Skin epidermis (tissue), 12 donors: ENCODE results near the gene PLEKHA7.

Experiments
- H3K27ac ChIP-seq, 21 experiments: fragments of 200-600 bp; sonication (generic) in 11 of 21; one replicate each; pipeline ENCODE4 v1.5.0; 2020; ENCODE audit warnings: mild to moderate bottlenecking in 3 of 21, inconsistent platforms in 2 of 21, moderate library complexity in 2 of 21
- H3K4me3 ChIP-seq, 7 experiments: fragments of 200-600 bp; sonication (generic) in 2 of 7; one replicate each; pipeline ENCODE4 v1.5.0; 2020; ENCODE audit warnings: inconsistent platforms in 2 of 7, mild to moderate bottlenecking in 2 of 7, moderate library complexity in 1 of 7

The PLEKHA7 gene

DNA sequence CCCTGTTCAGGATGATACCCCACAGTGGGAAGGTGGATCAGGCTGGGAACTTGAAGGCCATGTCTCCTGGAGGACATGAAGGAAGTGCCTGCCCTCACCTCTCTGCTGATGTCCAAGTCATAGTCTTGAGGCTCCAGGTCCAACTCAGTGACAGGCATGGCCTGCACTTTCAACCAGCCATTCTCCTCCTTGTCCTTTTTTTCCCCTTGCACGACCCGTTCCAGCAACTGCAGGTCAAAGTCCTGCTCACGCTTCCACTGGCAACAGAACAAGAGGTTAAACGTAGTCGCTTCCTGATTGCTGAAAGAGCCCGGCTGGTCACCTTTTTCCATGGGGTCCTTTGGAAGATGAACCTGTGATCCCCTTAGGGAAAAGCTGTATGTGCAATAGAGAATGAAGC lies 228.1 kb downstream of the PLEKHA7 start:
- Histone ChIP-seq H3K4me3 (no peak overlapping the region), H3K27ac (no peak overlapping the region)

DNA sequence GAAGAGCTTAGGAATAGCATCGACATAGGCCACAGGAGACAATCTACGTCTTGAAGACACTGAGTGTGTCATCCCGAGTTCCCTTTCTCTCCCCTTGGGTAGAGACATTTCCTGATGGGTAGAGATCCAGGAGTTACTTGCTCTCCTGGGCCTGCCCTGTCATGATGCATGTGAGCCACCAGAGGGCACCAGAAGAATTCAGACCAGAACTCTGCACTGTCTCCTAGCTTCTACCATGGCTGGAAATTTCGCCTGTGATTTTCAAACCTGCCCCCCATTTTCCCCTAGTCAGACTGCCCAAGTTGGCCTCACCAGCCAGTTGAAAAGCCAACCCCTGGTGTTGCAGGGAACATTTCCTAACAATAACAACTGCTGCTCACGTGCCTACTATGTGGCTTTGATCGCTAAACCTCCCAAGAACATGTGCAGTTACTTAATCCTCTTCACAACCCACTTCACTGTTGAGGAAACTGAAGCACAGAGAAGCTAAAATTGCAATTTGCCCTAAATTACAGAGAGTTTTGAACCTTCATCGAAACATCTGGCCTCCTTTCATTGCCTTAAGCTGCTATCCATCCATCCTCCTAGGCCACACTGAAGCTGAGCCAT lies 228.6 kb downstream of the PLEKHA7 start:
- no peak overlapping the region for H3K4me3 ChIP-seq
- no peak overlapping the region for H3K27ac ChIP-seq

DNA sequence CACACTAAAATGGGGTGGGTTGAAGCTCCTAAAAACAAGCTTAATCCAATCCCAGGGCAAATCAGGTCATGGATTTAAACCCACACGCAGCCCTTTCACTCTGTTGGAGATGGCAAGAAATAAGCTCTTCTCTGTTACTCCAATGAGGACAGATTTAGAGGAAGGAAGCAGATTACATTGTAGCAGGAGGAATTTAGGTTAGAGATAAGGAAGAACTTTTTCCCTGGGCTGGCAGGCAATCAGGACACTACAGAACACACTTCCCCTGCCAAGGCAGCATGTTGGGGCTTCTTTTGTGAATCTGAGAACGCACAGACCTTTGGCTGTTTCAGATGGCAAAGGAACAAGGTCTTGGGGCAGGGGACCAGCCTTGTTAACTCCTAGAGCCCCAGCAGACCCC lies 229.5 kb downstream of the PLEKHA7 start:
- Histone ChIP-seq H3K27ac (no peak overlapping the region), H3K4me3 (no peak overlapping the region)

DNA sequence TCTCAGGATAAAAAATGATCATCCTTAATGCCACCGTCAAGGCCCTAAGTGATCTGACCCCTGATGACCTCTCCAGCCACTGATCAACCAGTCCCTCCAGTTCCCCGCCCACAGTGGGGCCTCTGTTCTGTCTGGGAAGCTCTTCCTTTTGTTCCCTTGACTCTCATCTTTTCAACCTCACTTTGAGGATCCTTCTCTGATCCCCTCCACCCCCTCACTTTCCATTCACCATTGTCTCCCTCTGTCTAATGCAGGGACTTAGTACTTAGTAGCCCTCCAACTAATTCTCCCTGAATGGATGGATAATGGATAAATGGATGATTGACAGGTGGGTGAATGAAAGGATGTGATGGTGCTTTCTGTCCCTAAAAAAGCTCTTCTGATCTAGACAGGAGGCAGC lies 230.1 kb downstream of the PLEKHA7 start:
- H3K27ac ChIP-seq = no peak overlapping the region

DNA sequence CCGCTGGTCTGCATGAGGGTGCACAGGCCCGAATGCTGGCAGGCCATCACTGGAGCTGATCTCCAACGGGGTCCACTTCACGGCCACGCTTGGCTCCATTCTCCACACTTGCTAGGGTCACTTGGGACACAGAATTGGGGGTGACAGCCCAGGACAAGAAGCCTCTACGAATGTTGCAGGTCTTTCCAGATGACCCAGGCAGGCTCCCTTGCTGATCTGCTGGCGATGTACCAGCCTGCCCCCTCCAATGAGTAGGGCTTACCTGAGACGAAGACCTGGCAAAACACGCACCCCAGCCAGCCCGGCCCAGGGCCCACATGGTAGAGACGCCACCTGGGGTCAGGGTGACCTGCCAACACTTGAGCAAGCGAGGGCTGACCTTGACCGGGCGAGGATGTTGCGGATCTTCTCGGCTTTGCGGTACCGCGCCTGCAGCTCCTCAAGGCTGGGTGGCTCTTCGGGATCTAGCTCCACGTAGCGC lies 230.9 kb downstream of the PLEKHA7 start:
- no peak overlapping the region for H3K4me3 ChIP-seq
- no peak overlapping the region for H3K27ac ChIP-seq

More for the DNA sequence above, 230.1 kb downstream of the PLEKHA7 start:
- H3K4me3 ChIP-seq = no peak overlapping the region

DNA sequence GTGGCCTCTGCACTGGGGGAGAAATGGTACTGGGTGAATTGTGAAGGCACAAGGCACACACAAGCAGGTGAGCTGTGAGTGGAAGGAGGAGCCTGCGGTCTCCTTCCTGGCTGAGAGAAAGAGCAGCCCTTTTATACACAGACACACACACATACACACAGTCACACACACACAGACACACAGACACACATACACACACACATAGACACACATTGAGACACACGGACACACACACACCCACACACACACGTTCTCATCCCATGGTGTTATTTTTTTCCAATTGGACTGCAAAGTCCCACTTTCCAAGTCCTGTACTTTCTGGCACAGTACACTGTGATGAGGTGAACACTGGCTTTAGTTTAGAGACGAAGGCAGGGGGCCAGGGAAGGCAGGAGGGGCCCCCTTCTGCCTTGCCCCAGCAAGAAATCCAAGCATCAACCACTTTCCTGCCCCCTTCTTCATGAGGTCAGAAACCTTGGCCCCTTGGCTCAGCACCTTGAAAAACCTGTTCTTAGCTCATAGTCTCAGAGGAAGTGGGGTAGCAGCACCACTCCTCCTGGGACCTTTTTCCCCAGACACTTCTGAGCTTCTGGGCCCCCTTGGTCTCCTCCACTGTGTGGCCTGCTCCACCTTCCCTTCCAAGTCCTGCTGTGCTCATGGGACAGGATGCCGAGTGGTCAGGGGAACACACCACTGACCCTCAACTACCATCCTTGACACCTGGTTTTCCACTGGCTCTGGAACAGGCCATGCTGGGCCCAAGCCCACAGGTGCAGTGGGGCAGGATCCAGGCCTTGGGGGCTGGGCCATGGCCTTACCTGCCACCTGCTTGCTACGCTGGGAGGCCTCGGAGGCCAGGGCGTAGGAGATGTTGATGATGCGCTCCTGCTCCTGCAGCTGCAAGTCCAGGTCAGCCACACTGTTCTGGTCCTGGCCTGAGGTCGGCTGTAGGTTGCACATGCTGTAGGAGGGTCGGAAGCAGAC lies 232.0 kb downstream of the PLEKHA7 start:
- H3K4me3 ChIP-seq = no peak overlapping the region
- H3K27ac ChIP-seq = no peak overlapping the region

DNA sequence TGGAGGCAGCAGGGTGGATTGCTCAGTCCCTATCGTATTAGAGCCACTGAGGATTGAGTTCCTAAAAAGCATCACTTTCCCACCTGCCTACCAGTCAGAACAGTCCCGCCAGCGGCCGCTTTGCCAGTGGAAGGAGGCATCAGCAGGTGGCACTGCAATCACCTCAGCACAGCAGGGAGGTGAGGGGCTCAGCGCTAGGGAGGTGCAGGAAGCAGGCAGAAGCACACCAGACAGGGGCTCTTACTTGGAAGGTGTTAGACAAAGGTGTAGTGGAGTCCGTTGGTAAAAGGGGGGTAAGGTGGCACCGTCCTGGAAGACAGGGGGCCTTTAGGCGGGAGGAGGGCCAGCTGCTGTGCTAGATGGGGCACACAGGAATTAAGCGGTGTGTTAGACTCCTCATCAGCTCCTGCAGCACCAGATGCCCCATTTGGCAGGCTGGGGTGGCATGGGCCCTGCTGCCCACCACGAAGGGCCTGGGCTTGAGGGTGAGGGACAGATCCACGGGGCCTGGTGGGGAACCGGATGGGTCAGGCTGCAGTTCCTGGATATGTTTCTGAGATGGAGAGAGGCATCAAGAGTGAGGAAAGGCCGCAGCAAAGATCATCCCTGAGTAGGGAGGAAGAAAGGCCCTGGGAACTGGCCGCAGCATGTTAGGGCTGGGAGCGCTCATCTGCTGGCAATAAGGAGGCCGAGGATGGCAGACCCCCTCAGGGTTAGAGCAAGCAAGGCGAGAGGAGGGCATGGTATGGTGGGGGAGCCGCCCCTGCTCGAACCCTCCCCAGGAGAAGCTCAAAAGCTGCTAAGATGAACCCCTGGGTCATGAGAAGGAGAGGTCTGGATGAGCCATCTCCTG lies 233.3 kb downstream of the PLEKHA7 start:
- Histone ChIP-seq H3K27ac (no peak overlapping the region), H3K4me3 (no peak overlapping the region)

DNA sequence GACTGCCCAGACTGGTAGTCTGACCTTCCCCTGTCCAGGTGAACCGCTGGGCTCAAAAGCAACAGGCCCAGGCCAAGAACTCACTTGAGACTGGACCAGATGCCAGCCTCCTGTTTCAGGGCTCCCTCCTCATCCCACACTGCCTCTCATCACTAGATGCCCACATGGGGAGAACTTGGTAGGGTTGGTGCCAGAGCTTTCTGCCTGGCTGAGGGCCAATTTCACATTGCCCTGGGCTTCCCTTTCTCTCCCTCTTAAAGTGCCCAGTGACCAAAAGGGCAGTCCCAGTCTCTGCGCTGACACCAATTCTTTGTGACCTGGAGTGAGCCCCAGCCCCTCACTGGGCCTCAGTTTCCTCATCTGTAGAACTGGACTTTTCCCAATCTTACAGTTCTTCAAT lies 234.1 kb downstream of the PLEKHA7 start:
- Histone ChIP-seq H3K27ac (no peak overlapping the region), H3K4me3 (no peak overlapping the region)

DNA sequence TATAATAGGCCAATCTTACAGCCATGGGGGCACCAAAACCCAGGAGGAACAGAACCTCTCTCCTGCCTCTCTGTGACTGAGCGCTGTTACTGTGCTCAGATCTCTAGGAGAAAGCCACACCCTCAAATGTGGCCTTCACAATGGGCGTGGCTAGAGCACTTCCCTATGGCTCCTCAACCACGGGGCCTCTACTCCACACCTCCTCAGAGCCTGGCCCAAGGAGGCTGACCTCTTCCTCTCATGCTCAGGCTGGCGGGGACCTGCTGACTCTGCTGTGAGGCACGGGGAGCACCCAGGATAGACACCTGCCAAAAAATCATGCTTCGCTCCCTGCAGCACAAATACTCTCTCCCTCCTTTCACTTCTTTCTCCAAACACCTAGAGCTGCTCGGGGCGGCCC lies 234.8 kb downstream of the PLEKHA7 start:
- no peak overlapping the region for H3K4me3 ChIP-seq
- H3K27ac ChIP-seq = no peak overlapping the region

DNA sequence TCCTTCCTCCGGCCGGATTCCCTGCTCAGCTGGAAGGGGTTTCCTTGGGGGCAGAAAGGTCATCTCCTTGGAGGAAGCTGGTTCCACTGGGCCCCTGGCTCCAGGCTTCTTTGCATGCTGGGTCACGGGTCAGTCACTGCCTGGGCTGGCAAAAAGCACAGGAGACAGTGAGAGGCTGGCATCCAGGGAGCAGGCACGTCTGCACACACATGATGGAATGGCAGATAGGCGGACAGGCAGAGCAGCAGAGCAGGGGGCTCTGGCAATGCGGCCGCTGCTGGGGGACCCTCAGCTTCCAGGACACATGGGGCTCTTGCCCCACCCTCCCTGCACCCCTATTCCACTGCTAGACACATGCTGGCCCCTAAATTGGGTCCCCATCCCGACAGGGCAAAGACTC lies 235.3 kb downstream of the PLEKHA7 start:
- H3K4me3 ChIP-seq = no peak overlapping the region
- H3K27ac ChIP-seq = no peak overlapping the region

DNA sequence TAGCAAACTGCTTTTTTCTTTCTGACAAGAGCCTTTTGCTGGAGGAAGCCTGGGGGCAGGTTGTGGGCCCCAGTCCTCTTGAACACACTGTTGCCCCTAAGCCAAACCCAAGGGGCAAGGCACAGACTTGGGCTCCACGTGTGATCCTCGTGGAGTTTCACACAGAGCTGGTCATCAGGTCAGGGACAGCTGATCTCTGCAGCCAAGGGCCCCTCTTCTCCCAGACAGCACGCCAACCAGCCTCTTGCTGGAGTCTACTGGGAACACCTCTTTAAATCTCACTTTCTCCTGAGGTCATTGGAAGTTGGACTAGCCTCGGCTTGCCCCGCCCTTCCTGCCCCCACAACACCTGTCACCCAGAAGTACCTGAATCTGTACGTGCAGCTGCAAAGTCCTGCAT lies 235.9 kb downstream of the PLEKHA7 start:
- Histone ChIP-seq H3K4me3 (no peak overlapping the region), H3K27ac (no peak overlapping the region)

DNA sequence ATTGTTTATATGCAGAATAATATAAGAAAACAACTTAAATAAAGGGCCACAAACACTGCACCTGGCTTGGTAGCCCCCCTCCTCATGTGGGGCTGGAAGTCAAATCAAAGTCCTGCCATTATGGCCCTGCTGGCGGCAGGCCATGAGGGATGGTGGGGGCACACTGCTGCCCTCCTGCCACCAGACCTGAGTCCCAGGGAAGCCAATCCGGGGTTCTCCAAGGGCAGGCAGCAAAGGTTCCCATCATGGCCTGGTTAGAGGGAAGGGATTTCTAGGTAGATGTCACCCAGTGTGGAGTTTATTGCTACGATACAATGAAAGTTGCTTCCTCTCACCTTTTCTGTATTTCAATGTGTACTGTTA lies 236.6 kb downstream of the PLEKHA7 start:
- Histone ChIP-seq H3K27ac (no peak overlapping the region), H3K4me3 (no peak overlapping the region)

DNA sequence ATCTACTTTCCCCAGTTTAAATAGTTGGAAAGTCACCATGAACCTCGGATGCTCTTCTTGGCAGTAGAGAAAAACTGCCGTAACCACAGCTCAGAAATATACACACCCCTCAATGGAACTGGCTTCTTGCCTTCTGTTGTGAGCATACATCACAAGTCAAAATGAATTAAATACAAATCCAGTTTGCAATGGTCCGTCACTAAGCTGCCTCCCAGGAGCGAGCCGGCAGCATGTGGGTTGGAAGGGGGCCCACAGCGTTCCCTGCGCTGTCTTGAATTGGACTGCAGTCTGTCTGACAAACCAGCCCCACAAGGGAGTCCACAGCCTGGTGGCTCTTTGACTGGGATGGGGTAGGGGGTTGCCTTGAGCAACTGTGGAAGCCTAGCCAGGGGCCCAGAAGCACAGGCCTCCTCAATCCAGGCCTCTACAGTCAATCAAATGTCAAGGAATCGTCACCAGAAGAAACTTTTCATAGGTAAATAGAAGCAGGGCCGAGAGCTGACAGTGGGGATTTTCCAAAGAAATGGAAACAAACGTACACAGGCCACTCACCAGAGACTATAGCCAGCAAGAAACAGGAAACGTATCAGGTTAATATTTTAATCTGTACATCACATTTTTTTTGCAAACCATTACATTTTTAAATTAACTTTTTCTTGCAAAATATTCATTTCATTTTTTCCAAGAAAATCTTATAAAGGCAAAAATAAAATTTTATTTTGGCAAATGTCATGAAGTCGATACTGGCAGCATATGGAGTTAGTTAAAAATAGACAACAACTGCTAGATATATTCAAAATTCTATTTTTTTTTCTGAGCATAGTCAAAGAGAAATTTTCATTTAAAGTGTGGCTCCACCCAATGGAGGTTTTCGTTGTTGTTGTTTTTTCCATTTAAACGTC lies 237.3 kb downstream of the PLEKHA7 start:
- H3K4me3 ChIP-seq = no peak overlapping the region
- H3K27ac ChIP-seq = no peak overlapping the region

DNA sequence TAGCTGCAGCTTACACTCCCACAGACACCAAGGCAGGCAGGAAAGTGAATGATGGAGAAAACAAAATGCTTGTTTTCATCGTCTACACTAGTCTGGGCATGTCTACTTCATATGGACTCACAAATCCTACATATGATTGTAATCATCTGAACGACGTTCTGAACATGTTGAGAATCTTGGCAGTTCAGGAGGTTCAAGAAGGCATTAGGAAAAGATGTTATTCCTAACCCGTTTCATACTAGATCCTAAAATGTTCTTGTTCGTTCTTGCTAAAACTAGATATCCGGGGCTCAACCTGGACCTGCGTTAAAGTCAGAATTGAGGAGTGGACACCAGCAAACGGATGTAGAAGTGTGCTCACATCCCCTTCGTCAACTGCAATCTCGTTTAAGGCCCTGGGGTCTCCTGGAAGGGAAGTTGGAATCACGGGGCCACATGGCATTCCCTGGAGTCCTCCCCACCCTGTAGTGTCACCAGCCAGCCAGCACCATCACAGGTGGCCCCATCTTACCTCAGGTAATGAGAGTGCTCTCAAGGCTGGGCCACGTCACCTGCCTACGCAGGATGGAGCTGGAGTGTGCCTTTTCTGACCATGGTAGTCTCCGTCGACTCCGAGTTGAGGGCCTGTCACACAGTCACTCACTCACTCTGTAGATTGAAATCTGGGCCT lies 238.5 kb downstream of the PLEKHA7 start:
- Histone ChIP-seq H3K4me3 (no peak overlapping the region), H3K27ac (no peak overlapping the region)

DNA sequence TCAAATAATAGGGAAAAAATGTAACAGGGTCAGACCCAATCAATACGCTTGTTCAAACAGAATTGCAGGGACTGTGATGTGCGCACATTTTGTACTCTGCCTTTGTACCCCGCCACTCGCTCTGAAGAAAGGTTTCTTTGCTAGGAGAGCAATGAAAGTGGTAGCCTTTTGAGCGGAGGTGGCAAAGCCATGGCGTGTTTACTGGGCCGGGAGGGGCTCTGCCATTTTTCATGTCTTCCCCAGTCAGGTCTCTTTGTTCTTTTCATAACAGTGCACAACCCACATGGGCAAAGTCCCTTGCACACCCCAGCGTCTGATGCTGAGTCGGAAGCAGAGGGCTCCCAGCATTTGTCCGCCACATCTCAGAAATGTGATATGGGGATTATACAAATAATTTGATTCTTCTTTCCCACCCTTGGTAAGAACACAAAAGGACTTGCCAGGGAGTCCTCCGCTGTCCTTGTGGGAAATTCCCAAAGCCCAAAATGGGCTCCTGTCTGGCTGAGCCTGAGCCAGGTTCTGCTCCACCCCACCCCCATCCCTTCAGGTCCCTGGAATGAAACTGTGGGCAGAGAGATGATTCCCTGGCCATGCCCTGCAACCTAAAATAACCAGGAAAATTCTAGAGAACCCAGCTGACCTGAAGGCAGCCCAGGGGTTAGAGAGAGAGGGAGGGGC lies 239.1 kb downstream of the PLEKHA7 start:
- H3K27ac ChIP-seq = no peak overlapping the region
- no peak overlapping the region for H3K4me3 ChIP-seq

DNA sequence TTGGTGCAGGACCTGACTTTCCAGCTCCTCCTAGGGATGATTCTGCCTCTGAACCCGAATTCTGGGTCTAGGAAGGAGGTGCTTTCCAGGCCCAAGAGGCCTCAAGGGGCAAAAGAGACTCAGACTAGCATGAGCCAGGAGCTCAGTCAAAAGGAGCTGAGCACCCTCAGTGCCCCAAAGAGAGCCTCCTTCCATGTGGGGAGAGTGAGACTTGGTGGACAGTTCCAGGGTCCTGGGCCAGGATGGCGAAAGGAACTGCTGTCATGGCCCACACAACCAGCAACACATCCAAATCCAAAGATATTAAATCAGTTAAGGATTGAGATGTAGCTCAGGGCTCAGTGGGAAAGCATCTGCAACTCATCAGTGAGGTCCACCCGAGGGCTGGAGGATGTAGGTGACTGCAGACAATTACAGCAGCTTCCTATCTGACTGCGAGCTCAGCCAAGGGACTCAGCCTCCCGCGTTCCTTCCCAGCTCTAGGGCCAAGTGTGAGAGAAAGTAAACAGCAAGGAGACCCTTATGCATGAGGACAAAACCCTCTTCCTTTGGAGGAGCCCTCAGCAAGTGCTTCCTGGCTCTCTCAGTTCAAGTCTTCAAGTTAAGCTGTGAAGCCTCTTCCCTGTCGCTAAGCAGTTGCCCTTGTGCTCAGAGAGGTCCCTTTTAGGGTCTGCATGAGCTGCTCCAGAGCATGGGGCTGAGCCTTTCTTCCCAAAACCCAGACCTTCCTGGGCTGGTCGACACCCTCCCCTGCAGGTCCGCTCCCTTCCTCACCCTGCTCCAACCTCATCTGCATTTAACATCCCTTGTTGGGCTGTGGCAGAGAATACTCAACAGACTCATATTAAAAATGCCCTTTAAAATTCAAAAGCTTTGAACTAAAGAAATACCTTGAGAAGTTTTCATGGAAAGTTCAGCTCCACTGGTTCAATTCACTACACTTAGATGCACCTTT lies 240.0 kb downstream of the PLEKHA7 start:
- H3K27ac ChIP-seq = no peak overlapping the region
- H3K4me3 ChIP-seq = no peak overlapping the region

DNA sequence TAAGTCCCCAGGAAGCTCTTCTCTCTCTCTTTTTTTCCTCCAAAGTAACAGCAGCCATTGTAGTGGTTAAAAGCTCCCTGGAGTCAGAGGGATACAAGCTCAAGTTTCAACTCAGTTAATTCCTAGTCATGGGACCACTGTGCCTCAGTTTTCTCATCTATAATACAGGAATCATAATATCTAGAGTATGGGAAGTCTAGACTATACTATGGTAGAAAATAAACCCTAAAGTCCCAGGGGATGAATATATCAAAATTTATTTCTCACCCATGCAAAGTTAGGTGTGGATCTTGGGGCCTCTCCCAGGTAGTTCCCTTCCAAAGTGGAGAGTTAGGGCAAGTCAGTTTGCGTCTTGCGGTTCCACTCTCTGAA lies 242.1 kb downstream of the PLEKHA7 start:
- Histone ChIP-seq H3K4me3 (no peak overlapping the region), H3K27ac (no peak overlapping the region)
